Activated T-cell treated with anti-CD3 and anti-CD28 coated beads, Interleukin-2, amount 50 U/mL, for 48 hours (primary cell): ENCODE measurements around the gene MYO1C.

ENCODE experiments used
- DNase-seq, 2 experiments: peaks; one replicate each; pipeline ENCODE4 v3.0.0-alpha.2; 2020

The MYO1C gene

DNA sequence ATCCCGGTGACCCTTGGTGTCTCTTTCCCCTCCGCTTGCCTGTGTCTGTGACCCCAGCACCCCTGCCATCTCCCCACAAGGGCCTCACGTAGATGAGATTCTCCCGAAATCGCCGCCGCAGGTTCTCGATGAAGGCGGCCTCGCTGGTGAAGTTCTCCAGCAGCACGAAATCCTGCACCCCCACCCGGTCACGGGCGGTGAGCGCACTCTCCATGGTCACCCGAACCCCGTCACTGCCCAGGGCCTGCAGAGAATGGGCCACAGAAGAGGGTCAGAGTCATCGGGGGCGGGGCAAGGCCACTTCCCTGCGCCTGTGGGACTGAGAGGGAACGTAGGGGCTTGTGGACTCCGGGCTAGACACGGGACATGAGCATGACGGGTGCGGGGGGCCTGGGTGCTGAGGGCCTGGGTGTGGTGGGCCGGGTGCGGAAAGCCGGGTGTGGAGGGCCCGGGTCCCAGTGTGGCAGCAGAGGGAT, 8.4 kb downstream of the MYO1C start:
- no peak for DNase-seq

GRCh38 chr17:1482680-1483079, 9.8 kb downstream of the MYO1C start:
- no peak for DNase-seq

- no peak for DNase-seq
Measured at GRCh38 chr17:1481736-1482135, 10.8 kb downstream of the MYO1C start.

DNA sequence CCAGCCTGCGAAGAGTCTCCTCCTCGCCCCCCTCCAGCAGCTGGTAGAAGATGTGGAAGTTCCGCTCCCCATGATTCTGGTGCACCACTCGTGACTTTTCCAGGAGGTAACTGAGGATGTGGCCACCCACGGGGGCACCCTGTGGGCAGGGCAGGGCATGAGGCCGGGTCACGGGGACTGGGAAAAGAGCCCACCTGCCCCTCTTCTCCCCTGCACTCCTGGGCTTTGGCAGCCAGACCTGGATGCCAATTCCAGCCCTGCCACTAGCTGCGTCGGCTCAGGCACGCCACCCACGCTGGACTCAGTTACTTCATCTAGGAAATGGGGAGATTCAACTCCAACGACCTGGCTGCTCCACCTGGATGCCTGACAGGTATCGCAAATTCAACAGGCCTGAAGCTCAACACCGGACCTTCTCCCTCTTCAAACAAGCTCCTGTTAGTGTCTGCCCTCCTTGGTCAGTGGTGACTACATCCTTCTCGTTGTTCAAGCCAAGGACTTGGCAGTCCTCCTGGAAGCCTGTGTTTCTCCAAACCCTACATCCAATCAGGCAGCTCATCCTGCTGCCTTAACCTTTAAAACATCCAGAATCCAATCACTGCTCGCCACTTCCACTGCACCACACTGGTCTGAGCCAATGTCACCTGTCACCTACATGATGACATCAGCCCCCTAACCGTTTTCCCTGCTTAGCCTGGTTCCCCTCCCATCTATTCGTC, 11.6 kb downstream of the MYO1C start:
- DNase-seq, result no peak

- DNase-seq, result no peak
Measured at GRCh38 chr17:1478418-1478817, 14.1 kb downstream of the MYO1C start.

DNA sequence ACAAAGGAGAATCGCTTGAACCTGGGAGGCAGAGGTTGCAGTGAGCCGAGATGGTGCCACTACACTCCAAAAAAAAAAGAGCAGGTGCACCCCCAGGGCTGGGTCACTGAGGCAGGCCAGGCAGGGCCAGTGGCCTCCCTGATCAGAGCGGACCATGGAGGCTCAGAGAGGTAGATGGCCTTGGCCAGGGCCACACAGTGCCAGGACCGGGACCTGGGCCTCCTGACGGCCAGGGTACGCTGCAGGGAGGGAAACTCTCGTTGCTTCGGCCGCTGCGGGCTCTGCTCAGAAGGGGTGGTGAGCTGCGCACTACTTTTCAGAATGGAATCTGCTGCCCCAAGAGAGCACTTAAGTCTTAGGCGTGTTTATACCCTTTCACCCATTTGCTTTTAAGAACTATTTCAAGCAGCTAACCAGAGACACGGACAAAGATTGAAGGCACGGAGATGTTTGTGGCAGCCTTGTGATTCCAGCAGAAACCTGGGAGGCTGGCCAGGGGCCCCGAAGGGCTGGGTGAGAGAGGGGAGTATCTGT, 17.1 kb downstream of the MYO1C start:
- no peak for DNase-seq

DNA sequence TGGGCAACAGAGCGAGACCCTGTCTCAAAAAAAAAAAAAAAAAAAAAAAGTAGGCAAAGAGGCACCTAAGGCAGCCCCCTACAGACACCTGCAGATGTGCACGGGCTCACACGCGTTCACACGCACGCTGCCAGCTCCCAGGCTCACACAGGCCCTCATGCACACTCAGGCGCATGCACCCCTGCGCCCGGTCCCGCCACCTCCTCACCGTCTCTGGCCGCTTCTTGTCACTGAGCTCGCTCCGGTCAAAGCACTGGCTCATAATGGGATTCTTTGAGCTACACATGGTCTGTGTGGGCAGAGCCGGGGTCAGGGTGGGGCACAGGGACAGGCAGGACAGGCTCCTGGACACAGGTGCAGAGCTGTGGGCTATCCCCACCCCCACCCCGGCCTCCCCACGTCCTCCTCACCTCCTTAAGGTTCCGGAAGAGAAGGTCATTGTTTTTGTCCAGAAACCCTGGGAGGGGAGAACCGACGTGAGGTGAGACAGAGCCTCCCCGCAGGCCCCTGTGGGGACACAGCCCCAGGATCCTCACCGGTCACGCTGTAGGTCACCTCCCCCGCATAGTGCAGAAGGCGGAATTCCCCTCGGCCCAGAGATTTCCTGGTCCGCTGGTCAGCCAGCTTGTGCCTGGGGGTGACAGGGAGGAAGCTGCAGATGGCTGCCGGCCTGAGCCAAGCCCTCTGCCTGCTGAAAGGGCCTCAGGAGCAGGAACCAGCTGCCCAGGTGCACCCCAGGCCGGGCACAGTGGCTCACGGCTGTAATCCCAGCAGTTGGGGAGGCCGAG, 17.9 kb downstream of the MYO1C start:
- DNase-seq, result no peak

- peak in 1 of 2 experiments; percentile 34 for DNase-seq
Measured at GRCh38 chr17:1473841-1474240, 18.6 kb downstream of the MYO1C start.

GRCh38 chr17:1473170-1473569, 19.3 kb downstream of the MYO1C start:
- peak in 1 of 2 experiments; percentile 41 for DNase-seq

DNA sequence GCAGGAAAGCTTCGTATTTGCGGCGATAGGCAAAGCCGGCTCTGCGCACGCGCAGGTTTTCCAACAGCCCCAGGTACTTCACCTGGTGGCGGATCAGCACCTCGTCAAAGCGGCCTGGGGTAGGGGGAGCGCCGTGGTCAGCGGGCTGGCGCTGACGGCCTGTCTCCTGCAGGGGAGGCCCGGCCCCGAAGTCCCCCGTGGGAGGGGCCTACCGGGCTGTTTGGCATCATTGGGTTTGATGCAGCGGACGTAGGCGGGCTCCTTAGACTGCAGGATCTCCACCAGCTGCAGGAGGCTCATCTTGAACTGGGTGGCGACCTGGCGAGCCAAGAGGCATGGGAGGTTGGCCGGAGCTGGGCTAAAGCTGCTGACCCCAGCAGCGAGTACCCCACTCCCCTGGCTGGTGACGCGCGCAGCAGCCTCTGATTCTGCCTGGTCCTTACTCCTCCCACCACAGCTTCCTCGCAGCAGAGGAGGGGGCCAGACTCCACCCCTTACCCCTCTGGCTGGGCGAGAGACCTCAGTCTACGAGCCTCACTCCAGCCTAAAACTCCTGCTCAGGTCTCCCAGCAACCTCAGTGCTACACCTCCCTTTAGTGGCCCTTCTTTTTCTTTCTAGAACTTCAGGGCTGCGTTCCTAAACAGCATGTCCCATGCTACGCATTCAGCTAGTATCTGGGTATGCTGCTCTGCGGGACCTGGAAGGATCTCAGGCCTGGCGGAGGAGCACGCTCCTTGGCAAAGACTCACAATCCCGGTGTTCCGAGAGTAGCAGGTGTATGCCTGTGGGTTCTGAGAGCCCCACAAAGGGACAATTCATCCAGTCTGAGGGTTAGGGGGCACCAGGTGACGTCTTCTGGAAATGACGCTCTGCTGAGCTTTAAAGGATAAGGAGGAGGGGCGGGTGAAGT, 20.3 kb downstream of the MYO1C start:
- no peak for DNase-seq

DNA sequence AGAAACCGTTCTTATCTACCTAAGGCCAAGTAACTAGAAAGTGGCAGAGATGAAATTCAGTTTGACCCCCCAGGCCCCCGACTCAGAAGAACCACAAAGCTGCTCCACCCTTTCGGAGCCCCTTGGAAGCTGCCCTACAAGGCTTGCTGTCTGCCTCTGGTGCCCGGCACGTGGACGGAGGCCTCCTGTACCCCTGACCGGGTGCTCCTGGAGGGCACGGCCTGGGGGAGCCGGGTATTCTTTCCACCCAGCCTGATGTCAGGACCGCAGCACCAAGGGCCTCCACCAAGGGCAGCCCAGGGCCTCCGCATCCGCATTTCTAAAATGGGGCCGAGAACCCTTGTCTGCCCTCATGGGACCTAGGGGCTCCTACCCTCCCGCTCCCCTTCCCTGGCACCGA, 21.0 kb downstream of the MYO1C start:
- no peak for DNase-seq

GRCh38 chr17:1470755-1471462, 21.6 kb downstream of the MYO1C start:
- DNase-seq, result no peak

DNA sequence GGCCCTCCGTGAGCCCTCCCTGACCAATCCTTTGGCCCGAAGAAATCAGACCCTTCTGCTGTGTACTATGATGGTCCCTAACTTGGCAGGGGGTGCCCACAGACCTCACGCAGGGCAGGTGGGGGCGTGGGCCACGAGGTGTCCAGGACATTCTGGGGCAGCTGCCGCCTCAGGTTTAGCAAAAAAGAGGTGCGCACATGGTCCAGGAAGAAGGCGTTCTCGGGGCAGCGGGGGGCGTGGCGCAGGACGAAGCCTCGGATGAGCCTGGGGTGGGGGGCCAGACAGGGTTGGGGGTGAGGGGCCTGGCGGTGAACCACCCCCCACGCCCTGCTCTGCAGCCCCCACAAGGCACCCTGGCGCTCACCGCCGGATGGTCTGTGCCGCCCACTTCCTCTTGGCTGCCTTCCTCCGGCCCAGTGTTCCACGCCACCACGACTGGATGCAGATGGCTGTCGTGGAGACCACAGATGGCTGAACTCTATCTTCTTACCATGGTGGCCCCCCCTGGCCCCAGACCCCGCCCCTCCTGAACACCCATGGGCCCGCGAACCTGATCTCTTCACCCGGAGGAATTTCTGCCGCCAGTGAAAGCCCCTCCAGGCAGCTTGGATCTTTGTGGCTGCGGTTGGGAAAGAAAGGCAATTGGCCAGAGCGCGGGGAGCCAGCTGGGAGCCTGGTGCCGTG, 22.3 kb downstream of the MYO1C start:
- no peak for DNase-seq

DNA sequence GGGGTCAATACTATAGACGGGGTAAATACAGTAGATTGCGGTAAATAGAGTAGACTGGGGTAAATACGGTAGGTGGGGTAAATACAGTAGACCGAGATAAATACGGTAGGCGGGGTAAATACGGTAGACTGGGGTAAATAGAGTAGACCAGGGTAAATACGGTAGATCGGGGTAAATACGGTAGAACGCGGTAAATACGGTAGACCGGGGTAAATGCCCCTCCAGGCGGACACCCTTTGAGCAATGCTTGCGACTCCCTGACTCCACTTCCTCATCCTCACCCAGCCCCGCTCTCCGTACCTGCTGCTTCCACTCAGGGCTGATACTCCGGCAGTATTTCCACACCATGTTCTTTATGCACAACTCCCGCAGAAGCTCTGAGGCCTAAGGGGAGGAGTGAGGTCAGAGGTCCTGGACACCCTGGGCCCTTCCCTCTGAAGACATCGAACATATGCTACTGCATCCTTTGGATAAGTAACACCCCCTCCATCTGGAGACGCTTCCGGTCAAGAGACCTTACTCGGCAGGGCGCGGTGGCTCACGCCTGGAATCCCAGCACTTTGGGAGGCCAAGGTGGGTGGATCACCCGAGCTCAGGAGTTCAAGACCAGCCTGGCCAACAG, 23.1 kb downstream of the MYO1C start:
- DNase-seq, result no peak

GRCh38 chr17:1467898-1468492, 24.5 kb downstream of the MYO1C start:
- no peak for DNase-seq

DNA sequence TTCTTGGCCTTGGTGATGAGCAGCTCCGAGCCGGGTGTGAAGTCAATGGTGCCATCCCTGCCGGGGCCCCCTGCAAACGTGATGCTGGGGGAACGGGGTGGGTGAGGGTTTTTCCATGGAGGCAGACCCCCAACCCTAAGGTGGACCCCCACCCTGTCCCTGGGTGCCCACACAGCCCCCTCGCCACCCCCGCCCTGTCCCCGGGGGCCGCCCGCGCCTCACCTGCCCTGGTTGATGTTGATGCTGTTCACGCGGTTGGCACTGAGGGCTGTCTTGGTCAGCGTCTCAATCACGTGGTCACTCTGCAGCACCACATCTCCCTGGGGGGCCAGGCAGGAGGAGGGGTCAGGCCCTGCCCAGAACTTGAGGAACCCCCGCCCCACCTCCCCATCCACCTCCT, 25.2 kb downstream of the MYO1C start:
- no peak for DNase-seq

DNA sequence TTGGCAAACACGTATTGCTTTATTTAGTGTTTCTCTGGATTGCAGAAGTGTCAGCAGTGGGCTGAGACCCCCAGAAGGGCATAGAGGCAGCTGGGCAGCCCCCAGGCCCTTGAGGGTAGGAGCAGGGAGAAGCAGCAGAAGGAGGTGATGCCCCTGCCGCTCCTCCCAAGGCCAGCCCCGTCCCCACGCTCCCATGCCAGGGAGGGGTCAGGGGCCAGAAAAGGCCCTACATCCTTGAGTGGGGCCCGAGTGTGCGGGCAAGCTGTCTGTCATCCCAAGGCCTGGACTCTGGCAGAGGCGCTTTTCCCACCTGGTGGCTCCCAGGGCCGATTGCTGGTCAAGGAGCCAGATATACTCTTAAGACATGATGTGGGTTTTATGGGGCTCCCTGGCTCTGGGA, 28.3 kb downstream of the MYO1C start:
- DNase-seq, result no peak

DNA sequence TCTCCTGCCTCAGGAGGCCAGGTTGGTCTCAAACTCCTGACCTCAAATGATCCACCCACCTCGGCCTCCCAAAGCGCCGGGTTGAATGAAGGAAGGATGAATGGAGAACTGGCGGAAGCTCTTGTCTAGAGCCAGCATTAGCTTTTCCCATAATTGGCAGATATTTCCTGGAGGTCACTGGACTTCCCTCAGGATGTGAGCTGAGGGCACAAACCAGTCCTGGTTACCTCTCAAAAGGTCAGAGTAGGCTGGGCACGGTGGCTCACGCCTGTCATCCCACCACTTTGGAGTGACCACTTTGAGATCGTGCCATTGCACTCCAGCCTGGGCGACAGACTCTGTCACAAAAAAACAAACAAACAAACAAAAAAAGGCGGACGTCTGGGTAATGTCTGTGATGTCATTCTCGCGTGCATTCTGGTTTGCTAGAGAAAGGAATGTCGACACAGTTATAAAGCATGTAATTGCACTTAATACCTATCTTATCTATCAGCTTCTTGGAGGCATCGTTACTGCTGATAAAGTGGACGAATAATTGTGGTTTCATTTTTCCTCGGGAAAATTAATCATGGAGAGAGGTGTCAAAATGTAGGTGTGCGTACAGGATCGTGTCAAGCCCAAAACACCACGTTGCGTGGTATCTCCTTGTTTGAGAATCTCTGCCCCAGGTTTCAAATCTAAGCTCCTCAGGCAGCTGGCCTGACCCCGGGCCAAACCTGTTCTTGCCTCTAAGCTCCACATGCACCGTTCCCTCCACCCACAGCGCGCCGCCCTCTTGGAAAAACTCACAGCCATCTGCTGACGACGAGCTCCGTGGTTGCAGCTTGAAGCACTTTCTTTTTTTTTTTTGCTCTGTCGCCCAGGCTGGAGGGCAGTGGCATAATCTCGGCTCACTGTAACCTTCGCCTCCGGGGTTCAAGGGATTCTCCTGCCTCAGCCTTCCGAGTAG, 30.0 kb downstream of the MYO1C start:
- DNase-seq, result no peak

- DNase-seq, result no peak
Measured at GRCh38 chr17:1461198-1461944, 31.1 kb downstream of the MYO1C start.
